Right renal pelvis (tissue), 4 donors: ENCODE data around the gene MYH11. TPM values are rescaled to one million over a fixed set of nuclear protein-coding genes. Genes with fewer than 3 reads are reported as not detected.

ENCODE experiments used
- DNase-seq, 4 donors: peaks; one replicate each; pipeline ENCODE4 v3.0.0-alpha.2; 2013; ENCODE audit warnings: low read depth in 4 of 4, low spot score in 3 of 4, missing footprints in 1 of 4
- polyA plus RNA-seq, 4 donors: library from polyadenylated mRNA; unstranded; fragments of 120-200 nt; gene quantifications; one replicate each; pipeline ENCODE4 v1.2.1, GENCODE V29; 2013; ENCODE audit not compliant: insufficient read length in 4 of 4

MYH11 gene
- polyA plus RNA-seq, 4 donors, result 11.8 to 16.1 (median 13.7) TPM

DNA sequence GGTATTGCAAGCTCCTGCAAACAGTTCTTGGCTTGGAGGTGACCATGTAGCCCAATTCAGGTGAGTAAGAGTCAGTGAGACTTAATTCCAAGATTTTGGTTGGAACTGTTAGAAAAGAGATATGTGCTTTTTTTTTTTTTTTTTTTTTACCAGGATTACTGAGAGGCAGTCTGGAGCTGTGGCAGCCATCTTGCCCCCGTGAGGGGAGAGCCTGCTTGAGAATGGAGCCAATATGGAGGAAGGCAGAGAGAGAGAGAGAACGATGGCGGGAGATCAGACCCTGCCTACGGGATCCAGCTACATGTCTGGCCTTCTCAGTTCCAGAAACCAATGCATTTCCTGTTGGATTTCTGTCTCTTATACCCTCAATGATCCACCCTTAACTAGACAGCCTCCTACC, 97.8 kb downstream of the MYH11 start:
- no peak for DNase-seq

DNA sequence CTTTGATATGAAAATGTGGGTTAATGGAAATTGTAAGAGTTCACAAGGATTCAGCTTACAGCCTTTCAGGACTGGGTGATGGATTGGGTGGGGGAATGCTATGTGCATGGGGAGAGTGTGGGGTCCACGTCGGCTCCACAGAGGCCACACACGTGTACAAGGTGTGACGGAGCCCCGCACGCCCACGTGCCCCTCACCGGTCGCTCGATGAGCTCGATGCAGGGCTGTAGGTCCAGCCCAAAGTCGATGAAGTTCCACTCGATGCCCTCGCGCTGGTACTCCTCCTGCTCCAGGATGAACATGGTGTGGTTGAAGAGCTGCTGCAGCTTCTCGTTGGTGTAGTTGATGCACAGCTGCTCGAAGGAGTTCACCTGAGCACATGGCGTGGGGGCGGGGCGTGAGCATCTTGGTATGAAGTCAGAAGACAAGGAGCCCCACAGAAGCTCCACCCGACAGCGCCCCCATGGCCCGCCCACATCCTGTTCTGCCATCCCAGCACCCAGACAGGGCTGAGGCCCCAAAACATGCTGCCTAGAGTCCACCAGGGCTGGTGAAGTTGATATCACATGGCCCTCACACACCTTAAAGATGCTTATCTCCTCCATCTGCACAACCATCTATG, 99.1 kb downstream of the MYH11 start:
- no peak for DNase-seq

DNA sequence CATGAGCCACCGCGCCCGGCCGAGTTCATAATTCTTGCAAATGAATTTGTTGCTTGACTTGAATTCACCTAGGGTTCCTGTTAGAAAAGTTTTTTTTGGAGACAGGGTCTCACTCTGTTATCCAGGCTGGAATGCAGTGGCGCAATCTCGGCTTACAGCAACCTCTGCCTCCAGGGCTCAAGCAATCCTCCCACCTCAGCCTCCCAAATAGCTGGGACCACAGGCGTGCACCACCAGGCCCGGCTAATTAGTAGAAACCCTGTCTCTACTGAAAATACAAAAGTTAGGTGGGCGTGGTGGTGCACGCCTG, 99.8 kb downstream of the MYH11 start:
- DNase-seq, result no peak

DNA sequence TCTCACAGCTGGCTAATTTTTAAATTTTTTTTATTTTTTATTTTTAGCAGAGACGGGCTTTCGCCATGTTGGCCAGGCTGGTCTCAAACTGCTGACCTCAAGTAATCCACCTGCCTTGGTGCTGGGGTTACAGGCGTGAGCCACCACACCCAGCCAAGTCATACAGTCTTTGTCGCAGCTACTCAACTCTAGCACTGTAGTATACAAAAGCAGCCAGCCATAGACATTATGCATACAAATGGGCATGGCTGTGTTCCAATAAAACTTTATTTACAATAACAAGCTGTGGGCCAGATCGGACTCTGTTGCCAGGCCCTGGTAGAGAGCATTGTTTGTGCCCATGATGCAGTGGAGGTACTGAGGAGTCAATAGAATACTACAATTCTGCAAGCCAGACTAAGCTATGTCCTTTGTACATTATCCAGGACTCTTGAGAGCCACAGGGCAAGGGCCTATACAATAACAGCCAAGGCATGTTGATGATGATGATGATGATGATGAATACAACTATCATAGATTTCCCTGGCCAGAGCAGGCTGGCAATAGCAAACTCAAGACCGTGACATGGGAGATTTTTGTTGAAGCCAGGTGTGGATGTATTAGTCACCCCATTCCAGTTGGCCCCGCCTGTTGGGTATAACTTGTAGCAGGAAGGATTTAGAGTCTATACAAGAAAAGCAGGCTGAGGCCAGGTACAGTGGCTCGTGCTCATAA, 101.8 kb downstream of the MYH11 start:
- DNase-seq, result no peak

DNA sequence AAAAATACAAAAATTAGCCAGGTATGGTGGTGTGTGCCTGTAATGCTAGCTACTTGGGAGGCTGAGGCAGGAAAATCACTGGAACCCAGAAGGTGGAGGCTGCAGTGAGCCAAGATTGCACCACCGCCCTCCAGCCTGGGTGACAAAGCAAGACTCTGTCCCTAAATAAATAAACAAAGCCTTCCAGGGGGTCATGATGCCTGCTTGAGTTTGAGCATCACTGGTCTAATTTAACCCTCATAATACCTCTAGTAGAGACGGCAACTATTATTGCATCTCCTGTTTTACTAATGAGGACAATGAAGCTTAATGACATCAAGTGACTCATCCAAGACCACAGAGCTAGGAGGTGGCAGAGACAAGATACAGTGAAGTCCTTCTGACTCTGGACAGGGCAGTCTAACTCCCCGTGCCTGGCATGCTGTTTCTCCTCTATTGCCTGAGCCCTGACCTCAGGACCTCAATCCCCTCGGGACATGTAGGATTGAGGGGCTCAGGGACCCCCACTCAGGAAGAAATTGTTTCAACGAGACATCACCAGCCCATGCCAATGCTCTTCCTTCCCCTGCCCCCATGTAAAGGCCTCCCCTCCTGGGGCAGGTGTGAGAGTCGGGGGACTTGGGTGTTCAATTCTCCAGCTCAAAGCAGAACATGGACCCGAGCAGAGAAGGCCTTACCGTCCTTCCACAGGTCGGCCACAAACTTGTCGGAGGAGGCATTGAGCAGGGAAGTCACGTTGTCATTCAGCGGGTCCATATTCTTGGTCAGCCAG, 103.9 kb downstream of the MYH11 start:
- no peak for DNase-seq

DNA sequence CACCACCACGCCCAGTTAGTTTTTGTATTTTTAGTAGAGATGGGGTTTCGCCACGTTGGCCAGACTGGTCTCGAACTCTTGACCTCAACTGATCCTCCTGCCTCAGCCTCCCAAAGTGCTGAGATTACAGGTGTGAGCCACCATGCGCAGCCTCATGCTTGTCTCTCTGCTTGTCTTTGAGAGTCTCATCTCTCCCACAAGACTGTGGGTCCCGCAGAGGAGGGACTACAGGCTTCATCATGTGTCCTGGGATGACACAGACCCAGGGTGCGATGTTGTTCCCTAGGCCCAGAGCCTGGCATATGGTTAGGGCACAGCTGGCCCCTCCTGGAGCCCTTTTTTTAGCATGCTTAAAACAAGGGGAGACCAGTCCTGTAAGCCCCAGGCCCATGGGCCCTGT, 104.9 kb downstream of the MYH11 start:
- no peak for DNase-seq

DNA sequence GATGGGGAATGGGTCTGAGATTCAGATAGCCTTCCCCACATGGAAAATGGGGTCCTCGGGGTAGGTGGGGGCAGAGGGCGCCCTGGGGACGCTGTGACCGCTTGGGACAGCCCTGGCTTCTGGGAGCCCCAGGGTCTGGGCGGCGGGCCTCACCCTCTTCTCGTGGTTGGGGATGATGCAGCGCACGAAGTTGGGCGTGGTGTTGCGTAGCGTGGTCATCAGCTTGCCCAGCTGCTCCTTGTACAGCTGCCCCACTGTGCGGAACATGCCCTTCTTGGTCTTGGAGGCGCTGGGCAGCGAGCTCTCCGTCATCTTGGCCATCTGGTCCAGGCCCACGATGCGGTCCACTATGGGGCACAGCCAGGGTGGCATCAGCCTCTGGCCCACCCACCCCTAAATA, 106.8 kb downstream of the MYH11 start:
- DNase-seq, result no peak

DNA sequence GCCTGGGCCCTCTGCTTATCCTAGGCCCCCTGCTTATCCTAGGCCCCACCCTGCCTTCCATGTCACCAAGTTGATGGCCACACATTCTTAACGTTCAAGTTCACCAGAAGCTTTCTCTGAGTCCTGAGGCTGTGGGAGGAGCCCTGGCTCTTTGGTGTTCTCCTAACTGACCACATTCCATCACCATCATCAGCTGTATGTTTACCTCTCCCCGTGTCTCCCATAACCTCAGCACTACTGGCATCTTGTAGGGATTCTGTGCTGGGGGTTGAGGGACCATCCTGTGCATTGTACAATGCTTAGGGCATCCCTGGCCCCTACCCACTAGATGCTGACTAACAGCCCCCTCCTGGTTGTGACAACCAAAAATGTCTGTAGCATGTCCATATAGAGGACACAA, 107.5 kb downstream of the MYH11 start:
- DNase-seq, result no peak

DNA sequence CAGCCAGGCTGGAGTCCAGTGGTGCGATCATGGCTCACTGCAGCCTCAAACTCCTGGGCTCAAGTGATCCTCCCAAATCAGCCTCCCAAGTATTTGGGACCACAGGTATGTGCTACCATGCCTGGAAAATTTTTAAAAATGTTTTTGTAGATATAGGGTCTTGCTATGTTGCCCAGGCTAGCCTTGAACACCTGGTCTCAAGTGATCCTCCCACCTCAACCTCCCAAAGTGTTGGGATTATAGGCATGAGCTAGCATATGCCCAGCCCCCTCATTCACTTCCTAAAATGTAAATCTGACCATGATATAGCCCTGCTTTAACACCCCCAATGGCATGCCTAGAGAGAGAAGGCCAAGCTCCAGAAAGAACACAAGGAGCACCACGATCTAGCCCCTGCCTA, 108.2 kb downstream of the MYH11 start:
- no peak for DNase-seq

DNA sequence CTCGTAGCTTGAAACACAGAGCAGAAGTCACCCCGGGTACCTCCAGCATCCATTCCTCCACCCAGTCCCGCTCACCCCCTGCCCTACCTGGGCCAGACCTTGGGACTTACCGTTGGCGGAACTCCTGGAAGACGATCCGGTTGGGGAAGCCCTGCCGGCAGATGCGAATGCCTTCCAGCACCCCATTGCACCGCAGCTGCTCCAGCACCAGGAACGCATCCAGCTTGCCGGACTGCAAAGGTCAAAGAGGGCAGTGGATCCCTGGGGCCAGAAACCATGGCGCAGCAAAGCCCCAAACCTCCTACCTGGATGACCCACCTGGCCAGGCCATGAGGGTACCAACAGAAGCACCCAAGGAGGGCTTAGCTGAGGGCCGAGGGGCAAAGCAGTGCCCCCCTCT, 108.9 kb downstream of the MYH11 start:
- DNase-seq, result no peak

DNA sequence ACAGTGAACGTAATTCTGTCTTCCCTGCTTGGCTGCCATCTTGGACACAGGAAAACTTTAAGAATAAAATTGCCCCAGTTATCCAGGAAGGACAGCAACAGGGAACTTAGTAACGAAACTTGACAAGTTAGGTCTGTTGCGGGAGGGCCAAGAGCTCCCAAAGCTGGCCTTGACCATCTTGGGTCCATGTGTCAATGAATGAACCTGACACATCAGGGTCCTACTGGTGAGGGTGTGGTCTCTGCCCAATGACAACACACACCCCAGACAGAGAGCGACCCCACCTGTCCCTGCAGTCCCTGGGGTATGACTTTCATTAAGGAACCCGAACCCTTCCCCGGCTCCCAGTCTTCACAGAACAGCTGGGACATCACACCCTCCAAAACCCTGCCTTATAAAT, 110.5 kb downstream of the MYH11 start:
- no peak for DNase-seq

DNA sequence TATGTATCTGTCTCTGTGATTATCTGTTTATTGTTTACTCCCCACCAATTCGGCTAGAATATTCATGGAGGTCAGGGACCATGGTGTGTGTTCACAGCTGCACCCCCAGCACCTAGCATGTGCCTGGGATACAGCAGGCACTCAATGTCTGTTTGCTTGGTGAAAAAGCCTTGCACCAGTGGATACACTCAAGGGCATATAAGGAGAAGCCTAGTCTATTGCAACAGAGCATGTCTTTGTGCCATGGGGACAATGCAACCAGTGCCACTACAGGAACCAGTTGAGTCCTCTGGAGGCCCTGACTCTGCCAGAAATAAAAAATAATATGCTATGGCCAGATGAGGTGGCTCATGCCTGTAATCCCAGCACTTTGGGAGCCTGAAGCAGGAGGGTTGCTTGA, 113.2 kb downstream of the MYH11 start:
- DNase-seq, result no peak

DNA sequence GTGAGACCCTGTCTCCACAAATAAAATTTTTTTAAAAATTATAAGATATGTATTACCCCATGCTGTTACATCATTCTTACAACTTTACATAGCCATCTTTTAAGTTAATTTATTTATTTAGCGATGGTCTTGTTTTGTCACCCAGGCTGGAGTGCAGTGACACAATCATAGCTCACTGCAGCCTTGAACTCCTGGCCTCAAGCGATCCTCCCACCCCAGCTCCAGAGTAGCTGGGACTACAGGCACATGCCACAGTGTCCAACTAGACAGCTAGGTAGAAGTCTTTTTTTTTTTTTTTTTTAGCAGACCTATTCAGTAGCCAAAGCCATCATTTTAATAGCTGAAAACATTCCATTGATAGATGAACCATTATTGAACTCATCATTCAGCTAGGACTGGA, 114.1 kb downstream of the MYH11 start:
- no peak for DNase-seq

DNA sequence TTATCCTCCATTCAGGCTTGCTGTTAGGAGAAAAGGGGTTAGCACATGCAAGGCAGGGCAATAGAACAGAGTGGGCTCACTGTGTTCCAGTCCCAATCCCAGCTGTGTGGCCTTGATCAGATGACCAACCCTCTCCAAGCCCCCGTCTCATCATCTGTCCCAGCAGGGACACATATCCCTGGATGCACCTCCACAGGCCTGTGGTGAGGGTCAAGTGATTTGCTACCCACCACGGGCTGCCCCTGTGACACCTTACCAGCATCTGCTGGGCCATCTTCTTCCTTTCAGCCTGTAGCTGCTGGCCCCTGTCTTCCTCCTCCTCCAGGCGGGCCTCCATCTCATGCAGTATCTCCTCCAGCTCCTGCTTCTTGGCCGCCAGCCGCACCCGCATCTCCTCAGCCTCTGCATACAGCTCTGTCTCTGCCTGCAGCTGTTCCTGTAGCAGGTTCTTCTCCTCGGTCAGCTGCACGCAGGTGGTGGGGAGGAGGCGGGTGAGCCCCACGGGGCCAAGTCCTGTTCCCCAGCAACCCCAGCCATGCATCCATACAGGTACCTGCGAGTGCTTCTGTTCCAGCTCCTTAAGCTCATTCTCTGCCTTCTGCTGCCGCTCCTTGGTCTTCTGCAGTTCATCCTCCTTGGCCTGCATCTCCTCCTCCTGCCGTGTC, 115.5 kb downstream of the MYH11 start:
- no peak for DNase-seq

DNA sequence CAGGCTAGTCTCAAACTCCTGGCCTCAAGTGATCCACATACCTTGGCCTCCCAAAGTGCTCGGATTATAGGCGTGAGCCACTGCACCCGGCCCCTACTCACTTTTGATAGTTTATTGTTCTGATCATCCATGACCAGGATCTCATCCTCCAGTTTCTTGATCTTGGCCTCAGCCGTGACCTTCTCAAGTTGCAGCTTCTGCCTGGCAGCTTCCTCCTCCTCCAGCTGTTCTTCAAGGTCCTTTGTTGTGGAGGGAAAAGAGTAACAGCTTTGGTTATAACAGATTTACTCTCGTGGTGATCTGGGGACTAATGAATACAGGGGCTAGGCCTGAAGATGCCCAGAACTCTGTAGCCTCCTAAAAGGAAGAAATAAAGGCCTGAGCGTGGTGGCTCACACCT, 116.9 kb downstream of the MYH11 start:
- DNase-seq, result no peak

DNA sequence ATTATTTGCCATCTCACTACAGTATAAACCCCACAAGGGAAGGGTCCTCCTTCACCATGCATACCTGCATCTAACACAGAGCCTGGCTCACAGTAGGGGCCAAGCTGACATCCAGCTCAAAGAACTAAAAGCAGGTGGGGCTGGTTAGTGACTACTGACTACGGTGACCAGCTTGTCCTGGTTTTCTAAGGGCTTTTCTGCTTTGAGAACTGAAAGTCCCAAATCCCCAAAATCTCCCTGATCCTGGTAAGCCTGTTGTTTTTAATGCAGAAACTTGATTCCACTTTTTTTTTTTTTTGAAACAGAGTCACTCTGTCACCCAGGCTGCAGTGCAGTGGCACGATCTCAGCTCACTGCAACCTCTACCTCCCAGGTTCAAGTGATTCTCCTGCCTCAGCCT, 117.4 kb downstream of the MYH11 start:
- DNase-seq, result no peak

DNA sequence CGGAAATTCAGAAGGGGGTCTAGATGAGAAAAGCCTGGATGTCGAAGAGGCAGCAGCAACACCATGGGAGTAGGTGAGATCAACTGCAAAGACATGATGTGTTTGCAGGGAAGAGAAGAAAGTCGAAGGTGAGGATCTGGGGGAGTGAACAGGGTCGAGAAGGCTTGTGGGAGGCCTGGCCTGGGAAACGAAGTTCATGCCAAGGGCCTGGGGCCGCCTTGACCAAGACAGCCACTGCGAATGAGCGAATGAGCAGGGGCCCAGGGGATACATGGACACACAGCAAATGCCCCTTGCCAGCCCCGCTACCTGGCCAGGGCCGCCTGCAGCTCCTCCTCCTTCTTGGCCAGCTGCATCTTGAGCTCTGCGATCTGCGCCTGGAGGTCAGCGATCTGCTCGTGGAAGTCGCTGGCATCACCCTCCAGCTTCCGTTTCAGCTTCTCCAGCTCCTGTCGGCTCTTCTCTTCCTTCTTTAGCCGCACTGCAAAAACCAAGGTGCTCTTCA, 119.6 kb downstream of the MYH11 start:
- no peak for DNase-seq

DNA sequence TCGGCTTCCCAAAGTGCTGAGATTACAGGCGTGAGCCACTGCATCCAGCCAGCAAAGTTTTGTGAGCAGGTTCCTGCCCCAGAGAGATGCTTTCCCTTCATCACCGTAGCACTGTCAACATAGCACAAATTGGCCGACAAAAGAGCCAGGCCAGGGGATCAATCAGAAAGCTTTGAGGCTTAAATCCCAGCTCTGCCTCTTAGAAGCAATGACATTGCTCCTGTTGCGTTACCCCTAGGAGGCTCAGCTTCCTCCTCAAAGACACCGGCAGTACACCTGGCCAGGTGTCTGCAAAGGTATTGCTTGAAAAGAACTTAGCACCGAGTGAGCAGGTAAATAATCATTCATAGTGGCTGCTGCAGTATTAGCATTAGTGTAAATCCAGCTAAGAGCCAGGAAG, 120.3 kb downstream of the MYH11 start:
- no peak for DNase-seq

DNA sequence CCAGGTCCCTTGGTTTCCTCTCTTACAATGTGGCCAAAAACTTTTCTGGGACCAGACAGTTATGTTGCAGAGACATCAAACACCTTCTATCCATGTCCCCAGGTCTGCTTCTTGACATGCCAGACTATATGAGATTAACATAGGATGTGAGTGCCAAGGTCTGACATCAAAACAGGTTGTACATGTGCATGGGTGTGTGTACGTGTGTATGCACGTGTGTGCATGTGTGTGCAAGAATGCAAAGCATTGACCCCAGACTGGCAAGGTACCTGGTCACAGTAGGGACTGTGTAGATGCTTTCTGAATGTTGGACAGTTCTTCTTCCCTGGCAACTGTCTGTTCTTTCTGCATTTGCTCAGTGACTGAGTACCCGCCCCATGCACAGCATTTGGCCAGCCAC, 121.2 kb downstream of the MYH11 start:
- DNase-seq, result no peak

DNA sequence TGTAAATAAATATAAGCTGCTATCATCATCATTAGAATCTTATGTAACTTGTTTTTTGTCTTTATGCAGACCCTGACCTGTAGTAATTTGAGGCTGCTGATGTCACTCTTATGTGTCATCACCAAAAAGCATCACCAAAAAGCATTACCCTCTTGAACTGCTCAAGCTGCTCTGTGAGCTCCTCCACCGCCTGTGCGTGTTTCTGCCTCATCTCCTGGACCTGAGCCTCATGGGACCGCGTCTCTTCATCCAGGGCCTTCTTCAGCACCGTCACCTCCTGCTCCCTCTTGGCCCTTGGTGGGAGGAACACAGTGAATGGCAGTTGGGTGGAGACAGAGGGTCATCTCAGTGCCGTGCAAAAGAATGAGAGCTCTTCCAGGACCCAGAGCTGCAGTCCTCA, 124.4 kb downstream of the MYH11 start:
- no peak for DNase-seq

DNA sequence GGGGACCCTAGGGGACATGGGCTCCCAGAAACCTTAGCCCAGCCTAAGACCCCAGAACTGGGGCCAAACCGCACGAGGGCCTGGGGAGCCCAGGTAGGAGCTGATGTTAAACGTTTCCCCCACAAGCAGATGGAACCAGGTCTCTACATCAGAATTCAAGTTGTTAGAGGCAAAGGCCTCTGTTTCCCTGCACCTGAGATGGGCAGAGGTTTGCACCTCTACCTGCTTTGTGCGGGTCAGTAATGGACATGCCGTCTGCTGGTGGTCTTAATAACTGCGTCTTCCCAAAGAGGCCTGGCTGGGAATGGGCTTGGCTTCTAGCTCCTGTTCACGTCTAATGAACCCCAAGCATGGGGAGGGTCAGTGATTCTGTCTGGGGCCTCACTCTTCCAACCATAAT, 127.7 kb downstream of the MYH11 start:
- no peak for DNase-seq
